Keratinocyte (primary cell): ENCODE results near the gene VIPR2.

ENCODE experiments used
- CTCF ChIP-seq, 3 experiments: IDR thresholded peaks in 1 of 3; conservative IDR thresholded peaks in 1 of 3; optimal IDR thresholded peaks in 1 of 3; 2 replicates in 2 of 3; 3 replicates in 1 of 3; pipeline versions ENCODE3 to v1.5.1; 2011; ENCODE audit warnings: low read length in 3 of 3, mild to moderate bottlenecking in 3 of 3, moderate library complexity in 2 of 3, control low read depth in 1 of 3, inconsistent platforms in 1 of 3; ENCODE audit not compliant: insufficient read depth in 2 of 3; ENCODE audit errors: extremely low read depth in 1 of 3
- EZH2 ChIP-seq: IDR thresholded peaks from one replicate; pipeline ENCODE4 v1.6.1; 2012; ENCODE audit warnings: inconsistent platforms, mild to moderate bottlenecking, low read length, moderate library complexity

DNA sequence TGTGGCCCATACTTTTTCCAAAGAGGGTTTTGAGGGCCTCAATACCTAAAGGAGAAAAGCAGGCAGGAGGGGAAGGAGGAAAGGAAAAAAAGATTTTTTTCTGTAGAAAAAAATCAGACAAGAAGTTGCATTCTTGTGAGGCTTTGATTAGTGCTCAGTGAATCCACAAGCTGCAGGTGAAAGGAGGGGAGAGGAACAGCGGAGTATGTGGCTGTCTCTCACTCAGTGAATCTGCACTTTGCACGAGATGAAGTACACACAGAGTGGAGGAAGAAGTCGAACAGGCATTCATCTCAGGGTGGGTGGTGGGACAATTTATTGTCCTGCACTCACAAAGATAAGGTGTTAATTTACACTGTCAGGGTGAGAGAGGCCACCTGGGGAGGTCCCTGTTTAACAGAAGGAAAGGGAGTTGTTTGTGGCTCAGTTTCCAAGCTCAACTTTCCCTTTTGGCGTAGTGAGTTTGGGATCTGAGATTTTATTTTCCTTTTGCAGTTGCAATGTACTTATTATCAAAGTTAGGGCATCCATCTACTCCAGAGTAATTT, 49.0 kb upstream of the VIPR2 start:
- TF ChIP-seq CTCF (optimal IDR thresholded peaks at IDR 0.05 in 1 of 3, IDR thresholded peaks at IDR 0.05 in 1 of 3, conservative IDR thresholded peaks at IDR 0.05 in 1 of 3; ENCODE audit: extremely low read depth in 1 of 3, insufficient read depth in 2 of 3, low read length in 3 of 3) (no peak), EZH2 (no peak)
